Bone marrow (tissue), 2 donors: ENCODE data around the gene TLE1.

Experiments
- DNase-seq, 2 donors: peaks; one replicate each; lab custom pipeline; 2025; lab: John Stamatoyannopoulos, UW

TLE1 gene

DNA sequence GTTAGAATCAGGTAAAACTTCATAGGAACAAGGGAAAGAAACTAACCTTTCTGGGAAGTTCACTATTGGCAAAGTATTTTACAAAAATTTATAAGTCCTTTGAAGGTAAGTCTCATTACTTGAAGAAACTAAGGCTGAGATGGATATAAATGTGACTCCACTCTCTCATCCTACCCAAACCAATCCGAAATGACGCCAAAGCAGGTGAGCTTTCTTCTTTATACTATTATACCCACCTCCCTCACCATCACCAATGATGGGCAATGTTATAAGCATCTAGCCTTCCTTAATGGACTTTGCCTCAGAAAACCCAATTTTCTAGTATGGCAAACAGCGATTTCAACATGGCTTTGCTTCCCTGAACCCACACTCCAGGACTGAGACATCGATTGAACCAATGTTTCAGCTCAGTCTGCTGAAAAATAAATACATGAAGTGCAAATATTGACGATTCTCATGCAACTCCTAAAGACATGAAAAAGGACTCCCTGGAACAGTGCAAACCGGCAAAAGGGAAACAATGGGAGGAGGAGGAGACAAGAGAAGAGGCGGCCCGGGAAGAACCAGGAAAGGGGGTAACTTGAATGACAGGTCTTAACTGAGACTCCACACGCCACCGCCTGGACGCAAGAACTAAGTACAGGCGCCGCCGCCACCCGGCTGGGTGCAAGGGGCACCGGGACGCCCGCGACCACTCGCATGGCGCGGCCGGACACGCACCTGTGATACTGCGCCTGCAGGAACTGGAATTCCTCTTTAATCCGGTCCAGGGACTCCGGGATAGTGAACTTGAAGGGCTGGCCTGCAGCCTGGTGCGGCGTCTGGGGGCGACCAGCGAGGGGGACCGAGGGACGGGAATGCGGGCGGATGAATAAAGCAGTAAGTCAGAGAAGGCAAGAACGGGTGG is 2.5 kb downstream of the TLE1 start:
- DNase-seq = peak in 1 of 2 donors; percentile 32

DNA sequence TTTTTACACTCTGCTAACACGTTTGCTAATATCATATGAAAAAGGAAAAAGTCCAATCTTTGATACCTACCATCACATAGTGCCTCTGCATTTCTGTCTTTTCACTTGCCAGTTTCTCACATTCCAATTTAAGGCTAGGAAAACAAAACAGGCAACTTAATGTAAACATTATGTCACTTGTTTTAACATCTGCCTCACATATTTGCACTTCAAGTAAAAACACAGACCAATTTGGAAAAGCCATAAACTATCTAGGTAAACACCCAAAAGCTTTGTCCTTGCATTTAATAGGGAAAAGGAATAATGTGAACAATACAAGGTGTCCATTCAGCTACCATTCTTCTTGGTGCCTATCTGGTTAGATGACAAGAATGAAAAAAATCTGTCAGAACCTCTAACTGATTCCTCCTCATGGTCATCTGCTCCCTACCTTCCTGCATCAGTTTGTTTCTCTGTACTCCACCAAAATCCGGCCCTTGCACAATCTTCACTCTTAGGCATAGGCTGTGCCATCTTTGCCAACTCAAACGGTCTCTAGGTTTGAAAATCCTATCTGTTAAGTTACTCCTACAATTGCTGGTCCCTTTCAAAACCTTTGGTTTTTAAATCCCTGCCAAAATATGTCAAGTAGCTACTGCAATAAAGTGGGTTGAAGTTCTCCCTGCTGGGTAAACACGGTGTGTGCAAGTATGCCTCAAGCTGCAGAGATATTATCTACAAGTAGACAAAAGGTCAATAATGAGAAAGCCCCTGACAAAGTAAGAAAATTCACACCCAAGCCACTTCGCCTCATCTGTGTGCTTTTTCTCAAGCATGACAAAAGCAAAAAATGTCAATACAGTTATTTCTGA is 3.4 kb downstream of the TLE1 start:
- no peak for DNase-seq

DNA sequence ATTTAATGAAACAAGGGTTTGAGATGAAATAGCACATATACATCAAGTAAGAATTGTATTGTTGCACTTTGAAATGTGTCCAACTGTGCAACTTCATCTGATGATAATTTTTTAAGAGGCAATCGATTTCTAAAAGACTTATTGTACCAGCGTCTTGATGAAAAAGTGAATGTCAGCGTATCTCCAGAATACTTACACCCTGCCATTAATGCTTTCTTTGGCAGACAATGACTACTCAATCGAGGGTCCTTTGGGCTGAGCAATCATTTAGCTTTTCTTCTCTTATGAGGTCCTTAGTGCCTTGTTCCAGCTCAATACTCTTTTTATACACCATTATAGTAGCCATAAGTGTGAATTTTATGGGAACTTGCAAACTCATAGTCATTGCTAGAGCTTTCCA is 4.7 kb downstream of the TLE1 start:
- no peak for DNase-seq

DNA sequence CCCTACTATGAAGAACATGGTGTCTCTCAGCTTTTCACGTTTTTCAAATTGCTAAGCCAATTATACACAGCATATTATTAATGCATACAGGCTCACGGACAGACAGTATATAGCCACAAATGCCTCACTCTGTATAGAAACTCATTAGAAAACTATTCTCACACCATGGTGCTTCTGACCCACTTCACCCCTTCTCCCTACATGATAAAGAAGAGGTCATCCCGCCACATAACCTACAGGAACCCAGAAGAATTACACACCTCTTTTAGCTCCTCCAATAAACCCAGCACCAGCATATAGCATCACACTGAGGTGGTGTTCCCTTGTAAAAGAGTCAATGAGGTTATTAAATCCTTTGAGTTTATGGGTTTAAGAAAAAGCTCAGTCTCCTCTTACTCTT is 5.6 kb downstream of the TLE1 start:
- DNase-seq = no peak

DNA sequence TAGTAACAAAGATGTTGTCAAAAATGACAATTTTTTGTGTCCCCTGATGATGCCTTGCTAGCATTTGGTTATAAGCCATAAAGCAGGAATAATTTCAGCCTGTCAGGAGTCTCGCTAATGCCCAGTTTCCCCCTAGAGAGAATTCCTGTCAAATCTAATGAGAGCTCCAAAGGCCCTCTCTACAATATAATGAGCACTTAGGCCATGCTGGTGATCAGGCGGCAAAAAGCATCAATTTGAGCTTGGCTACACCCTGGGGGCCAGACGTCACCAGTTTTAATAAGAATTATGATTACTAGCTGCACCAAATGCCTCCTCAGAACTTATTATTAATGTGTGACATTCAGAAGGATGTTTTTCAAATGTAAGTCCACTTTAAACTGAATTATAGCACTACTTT is 6.1 kb downstream of the TLE1 start:
- no peak for DNase-seq

DNA sequence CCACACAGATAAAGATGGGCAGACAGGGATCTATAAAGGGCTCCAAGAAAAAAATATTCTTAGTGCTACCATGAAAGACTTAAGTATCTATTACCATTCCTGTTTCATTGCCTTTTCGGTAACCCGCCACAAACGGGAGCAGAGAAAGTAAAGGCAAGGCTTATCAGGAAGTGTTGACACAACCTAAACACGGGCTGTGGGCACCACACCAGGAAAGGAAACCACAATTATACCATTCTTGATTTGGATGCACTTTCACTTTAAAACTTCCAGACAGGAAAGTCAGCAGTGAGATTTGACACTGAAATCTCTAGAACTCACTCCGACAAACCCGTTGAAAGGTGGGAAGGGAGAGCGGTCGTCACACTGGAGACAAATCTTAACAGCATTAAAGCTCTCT is 6.5 kb downstream of the TLE1 start:
- DNase-seq = no peak

DNA sequence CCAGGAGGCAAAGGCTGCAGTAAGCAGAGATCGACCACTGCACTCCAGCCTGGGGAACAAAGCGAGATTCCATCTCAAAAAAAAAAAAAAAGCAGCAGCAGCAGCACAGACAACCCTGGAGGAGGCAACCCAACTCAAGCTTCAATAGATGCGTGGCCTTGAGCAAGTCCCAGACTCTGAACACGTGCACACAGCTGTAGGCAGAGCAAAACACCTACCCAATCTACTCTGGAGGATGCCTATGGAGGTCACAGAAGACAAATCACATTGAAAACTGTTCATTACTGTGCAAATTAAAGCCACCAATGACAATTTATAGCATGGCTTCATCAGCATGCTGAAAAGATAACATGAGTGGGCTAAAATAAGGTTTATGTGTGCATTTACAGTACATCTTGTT is 7.2 kb downstream of the TLE1 start:
- DNase-seq = no peak

DNA sequence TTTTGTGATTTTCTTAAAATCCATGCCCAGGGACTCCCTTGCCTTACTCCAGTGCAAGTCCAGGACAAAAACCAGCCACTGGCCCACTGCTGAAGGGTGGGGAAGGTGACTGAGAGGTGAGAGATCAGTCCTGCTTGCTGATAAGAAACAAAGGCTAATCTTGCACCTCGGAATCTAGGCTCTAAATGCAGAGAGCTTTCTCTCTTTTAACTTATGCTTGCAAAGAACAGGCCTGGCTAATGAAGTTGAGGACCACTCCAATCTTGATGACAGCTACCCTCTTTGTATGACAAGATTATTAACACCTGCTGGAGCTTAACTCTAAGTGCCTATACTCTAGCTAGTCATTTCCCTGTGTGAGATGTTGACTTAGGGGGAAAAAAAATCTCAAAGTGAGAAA is 8.8 kb downstream of the TLE1 start:
- DNase-seq = no peak

DNA sequence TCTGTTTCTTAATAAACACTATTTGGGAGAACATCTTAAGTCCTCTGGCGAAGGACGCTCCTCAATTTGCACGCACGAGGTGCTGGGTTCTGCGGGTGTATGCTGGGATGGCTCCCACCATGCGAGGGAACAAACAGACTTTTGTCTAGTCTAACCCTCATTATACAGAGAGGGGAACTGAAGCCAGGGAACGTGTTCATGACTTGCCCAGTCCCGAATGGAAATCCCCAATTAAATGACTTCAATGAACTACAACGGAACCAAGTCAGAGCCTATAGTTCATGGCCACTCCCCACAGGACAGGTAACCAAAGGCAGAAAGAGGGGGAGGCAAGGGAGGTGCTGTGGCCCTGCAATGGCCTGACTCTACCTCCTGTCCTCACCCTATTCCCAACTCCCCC is 9.3 kb downstream of the TLE1 start:
- no peak for DNase-seq

DNA sequence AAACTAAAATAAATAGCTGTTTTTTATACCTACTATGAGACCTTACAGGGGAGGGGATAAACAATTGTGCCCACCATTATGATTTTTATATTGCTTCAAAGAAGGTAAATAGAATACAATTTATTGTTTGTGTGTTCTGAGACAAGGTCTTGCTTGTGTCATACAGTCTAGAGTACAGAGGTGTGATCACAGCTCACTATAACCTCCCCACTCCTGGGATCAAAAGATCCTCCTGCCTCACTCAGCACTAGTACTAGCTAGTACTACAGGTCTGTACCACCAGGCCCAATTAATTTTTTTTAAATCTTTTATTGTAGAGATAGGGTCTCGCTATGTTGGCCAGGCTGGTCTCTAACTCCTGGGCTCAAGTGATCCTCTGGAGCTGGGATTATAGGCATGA is 11.3 kb downstream of the TLE1 start:
- no peak for DNase-seq

DNA sequence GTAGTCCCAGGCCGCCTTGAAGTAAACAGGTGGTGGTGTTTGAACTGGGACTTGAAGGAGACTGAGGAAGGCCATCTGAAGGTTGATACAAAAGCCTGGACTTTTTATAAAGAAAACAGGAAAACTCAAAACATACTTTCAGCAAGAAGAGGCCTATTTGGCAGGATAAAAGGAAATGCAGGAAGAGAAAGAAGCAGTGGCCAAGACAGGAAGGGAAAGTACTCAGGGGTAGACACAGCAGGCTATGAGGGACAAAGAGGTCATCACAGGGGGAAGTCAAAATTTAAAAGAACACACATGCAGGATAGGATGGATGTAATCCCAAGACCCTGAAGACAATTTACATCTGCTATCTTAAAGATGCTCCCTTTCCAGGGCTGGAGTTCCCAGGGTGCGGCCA is 13.0 kb downstream of the TLE1 start:
- no peak for DNase-seq

DNA sequence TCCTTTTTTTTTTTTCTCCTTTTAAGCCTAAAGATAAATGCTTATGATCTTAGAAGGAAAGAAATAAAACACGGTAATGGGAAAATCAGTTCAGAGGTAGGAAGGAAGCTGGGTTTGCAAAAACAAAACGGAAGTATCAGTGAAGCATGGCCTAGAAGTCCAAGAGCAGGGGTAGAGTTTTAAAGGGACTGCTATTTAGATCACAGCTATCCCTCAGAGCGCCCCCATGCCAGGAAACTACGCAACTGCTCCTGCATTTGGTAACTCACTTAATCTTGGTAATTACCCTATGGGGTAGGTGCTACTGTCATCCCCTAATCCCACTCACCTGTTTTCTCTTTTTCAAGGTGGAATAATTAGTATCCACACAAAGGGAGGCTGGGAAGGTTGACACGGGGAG is 16.0 kb downstream of the TLE1 start:
- no peak for DNase-seq

DNA sequence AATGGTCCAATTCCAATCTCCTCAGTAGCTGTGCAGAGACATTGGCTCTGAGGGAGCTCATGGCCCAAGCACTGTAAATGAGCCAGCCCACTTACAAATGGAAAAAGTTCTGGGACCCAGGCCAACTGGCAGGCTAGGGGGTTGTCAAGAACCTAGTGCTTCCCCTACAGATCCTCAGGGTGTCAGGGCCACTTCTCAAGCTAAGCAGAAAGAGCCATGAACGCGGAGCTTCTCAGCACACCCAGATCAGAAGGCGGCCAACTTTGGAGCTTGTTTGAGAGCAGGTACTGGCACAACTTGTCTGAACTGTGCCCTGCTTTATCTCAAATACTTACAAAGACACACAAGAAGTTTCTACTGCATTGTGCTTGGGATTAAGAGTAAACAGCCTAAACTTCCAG is 17.5 kb downstream of the TLE1 start:
- no peak for DNase-seq

DNA sequence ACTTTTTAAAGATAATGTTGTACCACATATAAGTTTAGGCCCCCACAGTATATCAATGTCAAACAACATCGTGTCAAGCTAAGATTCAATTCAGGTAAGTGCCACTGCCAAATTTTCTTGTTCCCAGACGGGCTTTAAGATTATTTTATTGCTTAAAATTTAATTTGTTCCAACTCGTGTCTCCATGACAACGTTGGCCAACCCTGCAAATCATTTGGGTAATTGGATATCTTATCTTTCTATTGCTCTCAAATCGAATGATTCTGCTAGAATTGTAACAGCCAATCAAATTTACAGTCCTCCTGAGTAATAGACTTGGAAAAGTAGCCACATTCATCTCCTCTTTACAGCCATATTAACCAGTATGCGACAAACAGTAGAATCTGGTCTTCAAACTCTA is 19.5 kb downstream of the TLE1 start:
- no peak for DNase-seq

DNA sequence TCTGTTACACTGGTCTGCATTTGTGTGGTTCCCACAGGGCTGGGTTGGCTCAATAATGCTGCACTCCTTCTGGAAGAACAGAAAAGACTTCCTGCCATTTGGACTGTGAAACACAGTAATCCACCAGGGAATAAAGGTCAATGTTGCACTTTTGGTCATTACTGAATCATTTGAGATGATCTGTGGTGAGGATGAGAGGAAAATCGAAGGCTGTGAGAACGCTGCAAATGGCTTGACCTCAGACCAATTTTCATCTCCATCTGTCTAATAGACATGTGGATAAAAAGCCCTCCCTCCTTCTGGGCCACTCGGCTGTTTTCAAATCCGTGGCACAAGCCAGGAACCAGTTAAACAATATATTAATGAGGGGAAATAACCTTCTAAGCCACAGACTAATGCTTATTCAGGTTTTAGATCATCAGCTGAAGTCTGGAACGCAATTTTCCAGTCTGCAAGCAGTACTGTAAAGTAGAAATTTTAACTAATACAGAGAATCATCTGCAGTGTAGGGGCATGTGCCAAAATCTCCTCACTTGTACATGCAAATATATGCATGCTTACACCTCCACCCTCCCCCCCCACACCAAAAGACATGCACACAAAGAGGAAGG is 20.2 kb downstream of the TLE1 start:
- DNase-seq = no peak

DNA sequence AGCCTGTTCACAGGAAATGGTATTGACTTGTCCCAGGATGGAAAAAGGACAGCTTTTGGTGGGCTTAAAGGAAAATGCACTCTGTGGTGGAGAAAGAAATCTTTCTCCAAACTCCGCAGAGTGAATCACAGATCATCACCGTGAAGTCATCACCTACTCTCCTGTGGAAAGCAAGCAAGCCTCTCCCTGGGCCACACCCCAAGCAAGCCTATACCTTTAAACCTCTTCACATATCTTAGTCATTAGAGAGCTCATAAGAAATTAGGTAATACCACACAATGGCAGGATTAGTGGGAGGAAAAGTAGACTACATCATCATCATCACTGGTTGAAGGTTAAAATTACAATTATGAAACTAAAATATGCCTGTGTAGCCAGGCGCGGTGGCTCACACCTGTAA is 23.2 kb downstream of the TLE1 start:
- DNase-seq = no peak

DNA sequence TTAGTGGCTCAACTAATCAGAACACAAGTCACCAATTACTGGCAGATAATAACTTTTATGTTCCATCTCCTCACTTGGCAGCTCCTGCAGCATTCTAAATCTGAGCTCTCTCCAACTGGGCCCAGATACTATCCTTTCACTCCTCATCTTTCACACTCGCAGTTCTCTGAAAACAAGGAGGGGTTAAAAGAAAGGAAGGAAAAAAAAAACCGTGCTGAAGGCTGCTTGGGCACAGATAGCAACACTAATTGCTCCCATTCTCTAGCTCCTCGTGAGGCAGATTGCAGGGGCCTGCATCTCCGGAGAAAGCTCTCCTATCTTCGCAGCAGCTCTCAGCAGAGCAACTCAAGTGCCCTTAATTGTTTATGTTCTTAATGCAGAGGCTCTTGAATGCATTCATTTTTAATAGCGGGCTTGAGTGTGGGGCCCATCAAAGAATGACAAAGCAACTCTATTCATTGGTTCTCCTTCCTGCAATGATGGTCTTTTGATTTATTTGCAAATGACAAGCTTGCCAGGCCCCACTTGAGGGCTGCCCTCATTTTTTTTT is 23.9 kb downstream of the TLE1 start:
- no peak for DNase-seq

DNA sequence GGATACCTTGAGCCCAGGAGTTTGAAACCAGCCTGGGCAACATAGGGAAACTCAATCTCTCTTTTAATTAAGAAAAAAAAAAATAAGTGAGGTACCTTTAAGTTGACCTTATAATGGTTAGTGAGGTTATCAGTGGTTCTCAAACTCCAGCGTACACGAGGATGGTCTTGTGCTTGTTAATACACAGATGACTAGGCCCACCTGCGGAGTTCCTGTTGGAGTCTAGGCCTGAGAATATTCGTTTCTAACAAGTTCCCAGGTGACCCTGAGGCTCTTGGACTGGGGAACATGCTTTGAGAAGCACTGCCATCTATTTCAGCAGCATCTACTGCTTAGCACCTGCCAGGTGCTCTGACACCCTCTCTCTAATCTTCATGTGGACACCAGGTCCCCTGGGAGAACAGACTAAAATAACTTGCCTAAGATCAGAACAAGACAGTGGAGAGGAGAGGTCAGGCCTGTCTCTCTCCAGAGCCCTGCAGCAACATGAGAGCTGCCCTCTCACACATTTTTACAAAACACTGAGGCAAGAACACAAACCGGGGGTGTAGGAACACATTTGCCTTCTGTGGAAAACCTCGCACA is 24.6 kb downstream of the TLE1 start:
- DNase-seq = no peak

DNA sequence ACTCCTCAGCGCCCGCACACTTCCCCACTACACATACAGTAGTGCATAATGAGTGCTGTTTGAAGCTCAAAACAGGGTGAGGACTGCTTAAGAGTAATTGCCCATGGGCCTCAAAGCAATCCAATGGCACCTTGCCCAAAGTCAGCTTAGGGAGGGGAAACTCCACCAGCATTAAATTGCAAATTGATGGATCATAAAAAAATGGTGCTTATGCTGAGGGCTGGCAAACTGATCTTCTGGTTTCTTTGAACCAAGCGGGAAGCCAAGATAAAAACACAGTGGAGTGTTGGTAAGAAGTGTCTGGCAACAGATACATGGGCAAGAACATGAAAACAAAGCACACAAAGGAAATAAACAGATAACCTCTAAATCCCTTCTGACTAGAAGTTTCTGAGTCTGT is 28.0 kb downstream of the TLE1 start:
- no peak for DNase-seq

DNA sequence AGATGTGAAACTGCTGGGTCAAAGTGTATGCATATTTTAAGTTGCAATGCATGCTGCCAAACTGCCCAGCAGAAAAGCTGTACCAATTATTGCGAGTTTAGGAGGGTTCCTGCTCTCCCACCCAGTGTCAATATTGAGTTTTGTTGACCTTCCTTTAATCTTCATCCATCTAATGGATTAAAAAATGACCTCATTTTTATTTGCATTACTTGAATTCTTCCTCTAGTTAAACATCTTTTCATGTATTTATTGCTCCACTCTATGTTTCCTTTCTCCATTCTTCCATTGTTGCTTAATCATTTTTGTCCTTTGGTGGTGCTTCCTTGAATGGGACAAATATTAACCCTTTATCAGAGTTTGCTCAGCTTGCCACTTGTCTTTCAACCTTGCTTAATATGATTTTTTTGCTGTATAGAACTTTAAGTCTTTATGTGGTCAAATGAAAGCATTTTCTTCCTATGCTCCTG is 32.4 kb downstream of the TLE1 start:
- no peak for DNase-seq

DNA sequence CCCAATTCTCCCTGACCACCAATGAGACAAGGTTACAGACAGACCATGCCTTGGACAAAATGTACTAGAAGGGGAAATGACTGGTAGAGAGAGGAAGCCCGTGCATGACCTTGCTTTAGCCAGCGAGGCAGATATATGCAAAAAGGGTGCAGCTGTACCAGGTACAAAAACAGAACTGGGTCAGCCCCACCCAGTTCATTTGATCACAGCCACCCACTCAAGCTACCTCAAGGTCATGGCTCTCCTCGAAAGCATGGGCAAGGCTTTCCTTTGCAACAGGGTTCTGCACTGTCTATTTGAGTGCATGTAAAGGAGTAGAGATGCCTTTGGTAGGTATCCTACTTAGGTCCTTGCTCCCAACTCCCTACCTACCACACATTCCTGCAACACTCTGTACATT is 33.3 kb downstream of the TLE1 start:
- DNase-seq = no peak

DNA sequence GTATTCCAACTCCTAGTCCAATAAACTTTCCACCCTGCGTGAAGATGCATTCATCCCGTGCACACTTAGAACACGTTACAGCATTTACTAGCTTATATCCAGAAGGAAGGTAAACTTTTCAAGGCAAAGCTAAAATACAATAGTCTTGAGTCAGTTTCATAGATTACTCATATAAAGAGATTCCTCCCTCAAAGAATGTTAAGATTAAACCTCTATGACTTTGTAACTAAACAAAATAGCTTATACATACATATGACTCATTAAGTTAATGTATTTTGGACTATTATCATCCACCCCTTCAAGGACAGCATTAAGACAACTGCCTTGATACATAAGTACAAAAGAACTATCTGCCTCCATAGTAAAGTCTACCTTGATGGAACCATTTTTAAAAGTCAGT is 36.1 kb downstream of the TLE1 start:
- no peak for DNase-seq
